ENCODE measurements around the gene TLR10.
A peak's percentile ranks its signal among the peaks of the same experiment; 100 is the strongest.
"Not testable (repeated sequence)": the region's sequence is repeated elsewhere in the genome, so short reads cannot be mapped to it uniquely, and the experiment has no call there.

The TLR10 gene

DNA sequence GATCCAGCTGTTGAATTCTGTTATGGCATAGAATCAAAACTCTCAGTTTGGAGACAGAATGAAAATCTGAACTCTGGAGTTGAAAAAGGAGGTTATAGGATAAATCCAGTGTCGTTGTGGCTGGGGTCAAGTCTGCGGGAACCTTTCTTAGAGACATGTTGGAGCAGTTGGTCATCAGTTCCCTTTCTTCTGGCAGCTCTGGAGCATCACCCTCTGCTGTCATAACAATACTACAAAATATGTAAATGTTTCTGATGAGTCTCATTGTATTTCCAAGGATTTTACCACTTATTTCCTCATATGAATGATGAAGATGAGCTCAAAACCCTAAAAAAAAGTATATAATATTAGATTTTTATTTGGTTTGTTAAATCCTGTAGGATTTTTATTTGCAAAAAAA, 7.5 kb downstream of the TLR10 start:
- no peaks in the 10 kb centered on the region for H3K9me3 ChIP-seq (replicated peaks; ENCODE audit: low read length)
- no peaks in the 10 kb centered on the region for H3K36me3 ChIP-seq (ENCODE audit: insufficient read depth, low read length)
- H3K9ac ChIP-seq (ENCODE audit: low read depth, low read length): no peak overlapping the region
- no peak overlapping the region for H3K4me2 ChIP-seq (ENCODE audit: low read length)
- no peak overlapping the region for H3K4me3 ChIP-seq (ENCODE audit: low read length)
- no peaks in the 10 kb centered on the region for H3K4me1 ChIP-seq (ENCODE audit: control insufficient read depth, insufficient read depth, low read length)
- H3K27me3 ChIP-seq (ENCODE audit: control insufficient read depth, insufficient read depth, low read length): no peaks in the 10 kb centered on the region

DNA sequence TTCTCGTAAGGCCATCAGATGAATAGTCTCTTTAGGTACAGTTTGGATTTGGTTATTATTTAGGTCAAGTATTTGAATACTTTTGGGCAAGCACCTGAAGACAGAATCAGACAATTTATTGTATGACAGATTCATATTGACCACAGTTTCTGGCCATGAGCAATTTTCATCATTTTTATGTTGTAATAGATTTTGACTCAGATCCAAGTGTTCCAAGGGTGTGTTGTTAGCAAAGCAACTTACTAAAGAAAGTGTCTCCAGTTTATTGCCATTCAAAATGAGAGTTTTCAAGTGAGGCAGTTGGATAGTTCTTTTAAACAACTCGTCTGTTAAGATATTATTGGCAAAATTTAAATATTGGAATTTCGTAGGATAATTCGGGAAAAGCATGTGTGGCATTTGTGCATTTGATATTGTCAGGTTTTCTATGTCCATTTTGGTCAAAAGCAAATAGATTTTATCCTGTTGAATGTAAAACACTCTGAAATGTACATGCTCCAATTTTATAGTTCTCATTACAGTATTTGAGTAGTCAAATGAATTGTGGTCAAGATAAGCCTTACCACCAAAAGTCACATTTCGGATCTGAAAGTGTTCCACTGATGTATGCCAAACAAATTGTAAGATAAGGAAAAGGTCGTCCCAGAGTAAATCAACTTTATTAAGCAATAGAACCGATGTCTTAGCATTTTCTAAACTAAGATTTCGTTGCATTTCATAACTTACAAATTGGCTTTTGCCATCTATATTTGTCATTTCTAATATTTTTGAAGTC, 8.4 kb downstream of the TLR10 start:
- H3K36me3 ChIP-seq (ENCODE audit: insufficient read depth, low read length): no peaks in the 10 kb centered on the region
- peaks cover 4% of the 10 kb centered on the region for H3K4me1 ChIP-seq (ENCODE audit: control insufficient read depth, insufficient read depth, low read length)
- no peak overlapping the region for H3K9ac ChIP-seq (ENCODE audit: low read depth, low read length)
- H3K27me3 ChIP-seq (ENCODE audit: control insufficient read depth, insufficient read depth, low read length): no peaks in the 10 kb centered on the region
- no peak overlapping the region for H3K4me2 ChIP-seq (ENCODE audit: low read length)
- no peak overlapping the region for H3K4me3 ChIP-seq (ENCODE audit: low read length)
- no peaks in the 10 kb centered on the region for H3K9me3 ChIP-seq (replicated peaks; ENCODE audit: low read length)

DNA sequence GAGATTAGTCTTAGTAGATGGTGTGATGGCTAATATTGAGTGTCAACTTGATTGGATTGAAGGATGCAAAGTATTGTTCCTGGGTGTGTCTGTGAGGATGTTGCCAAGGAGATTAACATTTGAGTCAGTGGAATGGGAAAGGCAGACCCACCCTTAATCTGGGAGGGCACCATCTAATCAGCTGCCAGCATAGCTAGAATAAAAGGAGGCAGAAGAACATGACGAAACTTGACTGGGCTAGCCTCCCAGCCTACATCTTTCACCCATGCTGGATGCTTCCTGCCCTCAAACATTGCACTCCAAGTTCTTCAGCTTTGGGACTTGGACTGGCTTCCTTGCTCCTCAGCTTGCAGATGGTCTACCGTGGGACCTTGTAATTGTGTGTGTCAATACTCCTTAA, 12.5 kb downstream of the TLR10 start:
- not testable (repeated sequence) for H3K4me2 ChIP-seq (ENCODE audit: low read length); H3K9ac ChIP-seq (ENCODE audit: low read depth, low read length); H3K9me3 ChIP-seq (replicated peaks; ENCODE audit: low read length); H3K27me3 ChIP-seq (ENCODE audit: control insufficient read depth, insufficient read depth, low read length); H3K36me3 ChIP-seq (ENCODE audit: insufficient read depth, low read length); H3K4me3 ChIP-seq (ENCODE audit: low read length)
- H3K4me1 ChIP-seq (ENCODE audit: control insufficient read depth, insufficient read depth, low read length): peaks cover 11% of the 10 kb centered on the region

DNA sequence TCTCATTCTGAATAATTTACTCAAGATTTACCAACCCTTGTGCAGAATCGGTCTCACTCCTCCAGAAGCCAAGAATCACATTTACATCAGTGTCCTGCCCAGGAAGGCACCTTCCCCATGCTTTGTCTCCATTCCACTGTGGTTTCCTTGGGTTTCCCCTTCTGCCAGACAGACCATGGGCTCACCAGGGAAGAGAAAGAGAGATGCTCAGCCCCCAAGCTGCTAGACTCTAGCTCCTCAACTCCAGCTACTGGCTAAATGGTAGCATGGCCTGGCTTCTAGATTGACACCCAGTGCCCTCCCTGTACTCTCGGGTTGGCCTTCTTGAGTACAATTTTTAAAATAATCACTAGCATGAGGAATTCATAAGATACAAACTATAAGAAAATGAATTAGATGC, 12.9 kb downstream of the TLR10 start:
- no peak overlapping the region for H3K4me3 ChIP-seq (ENCODE audit: low read length)
- no peaks in the 10 kb centered on the region for H3K9me3 ChIP-seq (replicated peaks; ENCODE audit: low read length)
- H3K27me3 ChIP-seq (ENCODE audit: control insufficient read depth, insufficient read depth, low read length): no peaks in the 10 kb centered on the region
- no peak overlapping the region for H3K9ac ChIP-seq (ENCODE audit: low read depth, low read length)
- H3K36me3 ChIP-seq (ENCODE audit: insufficient read depth, low read length): no peaks in the 10 kb centered on the region
- H3K4me2 ChIP-seq (ENCODE audit: low read length): no peak overlapping the region
- H3K4me1 ChIP-seq (ENCODE audit: control insufficient read depth, insufficient read depth, low read length): peaks cover 11% of the 10 kb centered on the region

DNA sequence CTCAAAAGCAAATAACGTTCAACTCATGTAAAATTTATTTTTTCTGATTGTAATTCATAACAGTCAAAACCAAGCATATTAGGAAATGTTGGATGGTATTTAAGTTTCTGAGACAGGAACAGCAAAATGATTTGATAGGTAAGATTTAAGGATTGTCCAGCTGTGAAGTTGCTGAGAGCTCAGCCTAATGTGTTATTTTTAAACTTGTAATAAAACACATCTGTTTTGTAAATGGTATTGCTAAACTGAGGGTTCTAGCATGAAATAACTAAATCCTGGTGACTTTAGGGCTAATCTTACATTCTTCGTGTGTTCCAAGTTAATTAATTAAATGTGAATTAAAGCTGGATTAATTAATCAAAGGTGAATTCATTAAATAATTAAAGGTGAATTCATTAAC, 13.3 kb downstream of the TLR10 start:
- peaks cover 11% of the 10 kb centered on the region for H3K4me1 ChIP-seq (ENCODE audit: control insufficient read depth, insufficient read depth, low read length)

DNA sequence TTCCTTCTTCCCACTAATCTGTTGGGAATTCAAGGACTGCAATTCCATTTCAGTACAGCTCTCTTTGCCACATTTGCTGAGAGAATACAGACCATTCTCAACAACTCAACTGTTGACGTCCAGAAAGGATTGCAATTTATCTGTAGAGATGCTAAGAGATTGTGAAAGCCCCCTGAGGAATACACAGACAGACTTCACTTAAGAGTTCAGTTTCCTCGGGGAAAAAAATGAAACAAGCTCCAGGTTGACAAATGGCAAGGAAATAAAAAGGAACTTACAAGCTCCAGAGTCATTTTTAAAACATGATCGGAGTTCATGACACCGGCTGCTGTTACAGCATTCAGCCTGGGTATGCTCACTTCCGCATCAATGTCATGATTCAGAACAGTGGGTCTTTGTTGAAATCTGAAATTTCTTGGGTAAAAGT, 13.8 kb downstream of the TLR10 start:
- no peaks in the 10 kb centered on the region for H3K36me3 ChIP-seq (ENCODE audit: insufficient read depth, low read length)
- H3K9me3 ChIP-seq (replicated peaks; ENCODE audit: low read length): no peaks in the 10 kb centered on the region
- no peak overlapping the region for H3K4me3 ChIP-seq (ENCODE audit: low read length)
- no peak overlapping the region for H3K9ac ChIP-seq (ENCODE audit: low read depth, low read length)
- no peaks in the 10 kb centered on the region for H3K27me3 ChIP-seq (ENCODE audit: control insufficient read depth, insufficient read depth, low read length)
- peaks cover 11% of the 10 kb centered on the region for H3K4me1 ChIP-seq (ENCODE audit: control insufficient read depth, insufficient read depth, low read length)
- H3K4me2 ChIP-seq (ENCODE audit: low read length): peak overlapping the region; percentile 60

More for the DNA sequence above, 13.3 kb downstream of the TLR10 start:
- H3K9ac ChIP-seq (ENCODE audit: low read depth, low read length): no peak overlapping the region
- H3K36me3 ChIP-seq (ENCODE audit: insufficient read depth, low read length): no peaks in the 10 kb centered on the region
- no peaks in the 10 kb centered on the region for H3K27me3 ChIP-seq (ENCODE audit: control insufficient read depth, insufficient read depth, low read length)
- H3K4me2 ChIP-seq (ENCODE audit: low read length): peak overlapping the region; percentile 60
- H3K4me3 ChIP-seq (ENCODE audit: low read length): no peak overlapping the region
- no peaks in the 10 kb centered on the region for H3K9me3 ChIP-seq (replicated peaks; ENCODE audit: low read length)

DNA sequence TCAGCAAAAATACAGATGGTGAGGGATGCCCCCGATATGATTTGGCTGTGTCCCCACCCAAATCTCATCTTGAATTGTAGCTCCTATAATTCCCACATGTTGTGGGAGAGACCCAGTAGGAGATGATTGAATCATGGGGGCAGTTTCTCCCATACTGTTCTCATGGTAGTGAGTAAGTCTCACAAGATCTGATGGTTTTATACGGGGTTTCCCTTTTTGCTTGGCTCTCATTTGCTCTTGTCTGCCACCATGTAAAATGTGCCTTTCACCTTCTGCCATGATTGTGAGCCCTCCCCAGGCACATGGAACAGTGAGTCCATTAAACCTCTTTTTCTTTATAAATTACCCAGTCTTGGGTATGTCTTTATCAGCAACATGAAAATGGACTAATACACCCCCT, 15.8 kb downstream of the TLR10 start:
- not testable (repeated sequence) for H3K9ac ChIP-seq (ENCODE audit: low read depth, low read length); H3K9me3 ChIP-seq (replicated peaks; ENCODE audit: low read length); H3K27me3 ChIP-seq (ENCODE audit: control insufficient read depth, insufficient read depth, low read length); H3K36me3 ChIP-seq (ENCODE audit: insufficient read depth, low read length); H3K4me2 ChIP-seq (ENCODE audit: low read length); H3K4me3 ChIP-seq (ENCODE audit: low read length)
- peaks cover 11% of the 10 kb centered on the region for H3K4me1 ChIP-seq (ENCODE audit: control insufficient read depth, insufficient read depth, low read length)

DNA sequence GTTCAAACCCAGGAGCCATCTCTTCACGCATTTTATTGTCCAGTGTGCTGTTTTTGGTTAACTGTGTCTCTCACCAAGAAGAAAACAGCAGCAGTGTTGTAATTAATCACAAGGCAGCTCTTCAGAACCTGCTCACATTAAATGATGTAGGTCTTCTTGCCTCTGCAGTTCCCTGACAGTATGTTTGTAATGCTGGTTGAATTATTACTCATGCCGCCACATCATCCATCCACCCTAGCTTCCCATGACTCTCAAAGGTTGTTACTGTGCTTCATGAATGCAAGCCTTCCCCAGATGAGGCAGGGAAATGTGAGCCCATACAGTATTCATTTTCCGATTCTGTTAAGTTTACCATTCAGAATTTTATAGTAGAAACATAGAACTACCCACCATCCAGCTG, 17.4 kb downstream of the TLR10 start:
- H3K4me2 ChIP-seq (ENCODE audit: low read length): no peak overlapping the region
- H3K4me3 ChIP-seq (ENCODE audit: low read length): no peak overlapping the region
- H3K9ac ChIP-seq (ENCODE audit: low read depth, low read length): no peak overlapping the region
- H3K9me3 ChIP-seq (replicated peaks; ENCODE audit: low read length): no peaks in the 10 kb centered on the region
- no peaks in the 10 kb centered on the region for H3K36me3 ChIP-seq (ENCODE audit: insufficient read depth, low read length)
- H3K4me1 ChIP-seq (ENCODE audit: control insufficient read depth, insufficient read depth, low read length): peaks cover 11% of the 10 kb centered on the region
- H3K27me3 ChIP-seq (ENCODE audit: control insufficient read depth, insufficient read depth, low read length): no peaks in the 10 kb centered on the region

DNA sequence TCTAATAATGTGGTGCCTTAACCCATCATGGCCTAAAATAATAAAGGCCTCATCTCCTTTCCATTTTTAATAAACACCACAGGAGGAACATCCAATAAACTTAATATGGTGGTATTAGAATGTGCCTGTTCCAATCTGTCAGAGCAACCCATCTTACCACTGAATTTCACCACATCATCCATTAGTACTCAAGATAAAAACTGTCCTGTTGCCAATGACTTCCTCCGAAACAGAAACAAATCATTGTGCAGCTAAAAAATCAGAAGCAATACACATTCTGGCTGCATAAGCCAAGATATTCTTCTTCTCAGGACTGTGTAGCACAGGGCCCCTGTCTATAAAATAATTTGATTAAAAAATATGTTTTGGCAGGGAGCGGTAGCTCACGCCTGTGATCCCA, 18.5 kb downstream of the TLR10 start:
- Histone ChIP-seq H3K9me3 (replicated peaks; ENCODE audit: low read length) (no peaks in the 10 kb centered on the region), H3K27me3 (ENCODE audit: control insufficient read depth, insufficient read depth, low read length) (no peaks in the 10 kb centered on the region), H3K4me2 (ENCODE audit: low read length) (no peak overlapping the region), H3K4me3 (ENCODE audit: low read length) (no peak overlapping the region), H3K9ac (ENCODE audit: low read depth, low read length) (no peak overlapping the region), H3K4me1 (ENCODE audit: control insufficient read depth, insufficient read depth, low read length) (peaks cover 6% of the 10 kb centered on the region), H3K36me3 (ENCODE audit: insufficient read depth, low read length) (no peaks in the 10 kb centered on the region)

DNA sequence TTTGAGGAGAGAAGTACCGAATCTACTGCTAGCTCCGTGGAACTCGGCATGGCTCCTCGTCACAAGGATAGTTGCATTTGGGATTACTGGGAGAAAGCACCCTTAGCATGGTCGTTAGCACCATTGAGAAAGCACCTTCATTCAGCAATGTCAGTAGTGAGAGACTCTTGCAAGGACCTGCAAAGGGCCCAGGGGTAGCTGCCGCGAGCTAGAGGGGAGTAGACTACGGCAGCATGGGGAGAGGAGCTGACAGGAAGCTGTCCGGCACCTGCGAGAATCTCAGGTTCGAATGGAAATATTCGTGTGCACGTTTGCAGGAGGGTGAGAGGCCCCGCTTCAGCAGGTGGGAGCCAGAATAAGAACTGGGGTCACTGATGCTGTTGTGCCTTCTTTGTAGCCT, 20.2 kb downstream of the TLR10 start:
- H3K9ac ChIP-seq (ENCODE audit: low read depth, low read length): no peak overlapping the region
- no peaks in the 10 kb centered on the region for H3K9me3 ChIP-seq (replicated peaks; ENCODE audit: low read length)
- no peaks in the 10 kb centered on the region for H3K27me3 ChIP-seq (ENCODE audit: control insufficient read depth, insufficient read depth, low read length)
- H3K4me3 ChIP-seq (ENCODE audit: low read length): no peak overlapping the region
- H3K4me1 ChIP-seq (ENCODE audit: control insufficient read depth, insufficient read depth, low read length): no peaks in the 10 kb centered on the region
- H3K36me3 ChIP-seq (ENCODE audit: insufficient read depth, low read length): no peaks in the 10 kb centered on the region
- no peak overlapping the region for H3K4me2 ChIP-seq (ENCODE audit: low read length)

DNA sequence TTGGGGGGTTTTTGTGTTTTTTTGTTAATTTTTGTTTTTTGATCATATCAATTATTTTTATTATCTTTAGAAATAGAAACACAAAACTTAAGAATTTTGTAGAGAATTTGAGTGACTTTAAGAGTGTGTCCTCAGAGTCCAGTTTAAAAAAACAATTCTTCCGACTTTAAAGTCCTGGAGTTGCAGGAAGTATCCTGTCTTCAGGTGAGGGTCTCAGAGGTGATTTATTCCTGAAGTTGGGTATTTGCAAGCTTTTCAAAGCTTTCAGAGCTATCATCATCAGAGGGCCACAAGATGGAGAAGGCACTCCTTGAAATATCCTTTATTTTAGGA, 23.0 kb downstream of the TLR10 start:
- no peaks in the 10 kb centered on the region for H3K9me3 ChIP-seq (replicated peaks; ENCODE audit: low read length)
- no peak overlapping the region for H3K4me2 ChIP-seq (ENCODE audit: low read length)
- no peaks in the 10 kb centered on the region for H3K36me3 ChIP-seq (ENCODE audit: insufficient read depth, low read length)
- H3K4me3 ChIP-seq (ENCODE audit: low read length): no peak overlapping the region
- H3K27me3 ChIP-seq (ENCODE audit: control insufficient read depth, insufficient read depth, low read length): no peaks in the 10 kb centered on the region
- H3K4me1 ChIP-seq (ENCODE audit: control insufficient read depth, insufficient read depth, low read length): no peaks in the 10 kb centered on the region
- H3K9ac ChIP-seq (ENCODE audit: low read depth, low read length): no peak overlapping the region

DNA sequence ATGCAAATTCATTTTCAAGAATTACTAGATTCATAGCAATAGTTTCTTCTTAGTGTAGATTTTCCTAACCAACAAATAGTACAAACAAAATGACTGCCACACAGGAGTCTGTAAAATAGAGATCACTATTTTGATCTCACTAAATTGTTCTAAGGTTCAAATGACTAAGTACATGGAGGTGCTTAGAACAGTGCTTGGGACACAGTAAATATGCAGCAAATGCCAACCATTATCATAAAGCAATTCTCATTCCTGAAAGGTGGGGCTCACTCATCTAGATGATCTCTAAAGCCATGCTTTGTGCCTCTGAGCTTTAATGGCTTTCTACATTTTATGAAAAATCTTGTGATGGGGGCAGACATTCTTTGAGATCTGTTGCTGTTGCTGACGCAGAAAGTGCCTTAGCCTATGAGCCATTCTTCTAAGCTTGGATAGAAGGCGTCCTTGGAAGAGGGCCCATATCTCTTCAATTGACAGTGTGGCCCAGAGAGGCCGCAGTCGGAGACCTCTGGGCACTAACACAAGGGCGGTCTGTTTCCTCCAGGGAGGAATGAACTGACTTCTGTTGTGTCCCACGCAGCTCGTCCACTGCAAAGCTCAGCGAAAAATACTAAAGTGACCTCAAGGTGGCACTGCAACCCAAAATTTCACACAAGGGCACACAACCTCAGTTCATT, 23.5 kb downstream of the TLR10 start:
- no peaks in the 10 kb centered on the region for H3K36me3 ChIP-seq (ENCODE audit: insufficient read depth, low read length)
- no peak overlapping the region for H3K4me3 ChIP-seq (ENCODE audit: low read length)
- H3K9ac ChIP-seq (ENCODE audit: low read depth, low read length): peak overlapping the region; percentile 15
- no peaks in the 10 kb centered on the region for H3K27me3 ChIP-seq (ENCODE audit: control insufficient read depth, insufficient read depth, low read length)
- H3K9me3 ChIP-seq (replicated peaks; ENCODE audit: low read length): no peaks in the 10 kb centered on the region
- peak overlapping the region; percentile 32 for H3K4me2 ChIP-seq (ENCODE audit: low read length)
- H3K4me1 ChIP-seq (ENCODE audit: control insufficient read depth, insufficient read depth, low read length): no peaks in the 10 kb centered on the region

Measured in skeletal muscle satellite cell (primary cell).